Hematopoietic multipotent progenitor cell treated with erythropoietin and hydrocortisone succinate and interleukin-3 and kit ligand, for 17 days (in vitro differentiated cells): ENCODE data around the gene AMN1.

Source experiments
- DNase-seq: peaks from one replicate; pipeline ENCODE4 v3.0.0-alpha.2; 2015; ENCODE audit warnings: low spot score

Gene AMN1

DNA sequence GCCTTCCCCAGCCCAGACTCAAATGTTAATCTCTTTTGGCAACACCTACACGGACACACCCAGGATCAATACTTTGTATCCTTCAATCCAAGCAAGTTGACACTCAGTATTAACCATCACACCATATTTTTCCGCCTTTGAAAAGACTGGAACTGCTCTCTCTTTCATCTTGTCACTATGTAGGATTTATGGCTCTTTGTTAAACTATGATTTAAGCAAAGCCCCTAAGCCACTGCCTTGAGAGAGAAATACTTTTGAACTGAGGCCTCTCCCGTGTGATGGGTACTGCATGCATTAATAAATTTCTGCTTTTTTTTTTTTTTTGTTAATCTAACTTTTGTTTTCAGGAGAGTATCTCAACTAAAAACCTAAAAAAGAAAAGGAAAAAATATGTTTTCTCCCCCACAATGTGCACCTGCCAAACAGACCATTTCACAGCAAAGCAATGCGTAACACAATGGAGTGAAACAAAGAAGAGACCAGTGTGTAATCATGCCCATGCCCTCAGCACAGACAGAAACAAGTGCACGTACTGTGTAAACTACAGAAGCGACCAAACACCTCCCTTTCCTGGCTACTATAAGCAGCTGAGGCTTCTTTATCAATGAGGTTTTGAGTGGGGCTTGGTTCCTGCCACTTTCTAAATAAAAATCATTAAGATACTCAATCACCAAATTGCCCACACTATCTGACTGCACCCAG lies 97.6 kb downstream of the AMN1 start:
- DNase-seq: no peak

DNA sequence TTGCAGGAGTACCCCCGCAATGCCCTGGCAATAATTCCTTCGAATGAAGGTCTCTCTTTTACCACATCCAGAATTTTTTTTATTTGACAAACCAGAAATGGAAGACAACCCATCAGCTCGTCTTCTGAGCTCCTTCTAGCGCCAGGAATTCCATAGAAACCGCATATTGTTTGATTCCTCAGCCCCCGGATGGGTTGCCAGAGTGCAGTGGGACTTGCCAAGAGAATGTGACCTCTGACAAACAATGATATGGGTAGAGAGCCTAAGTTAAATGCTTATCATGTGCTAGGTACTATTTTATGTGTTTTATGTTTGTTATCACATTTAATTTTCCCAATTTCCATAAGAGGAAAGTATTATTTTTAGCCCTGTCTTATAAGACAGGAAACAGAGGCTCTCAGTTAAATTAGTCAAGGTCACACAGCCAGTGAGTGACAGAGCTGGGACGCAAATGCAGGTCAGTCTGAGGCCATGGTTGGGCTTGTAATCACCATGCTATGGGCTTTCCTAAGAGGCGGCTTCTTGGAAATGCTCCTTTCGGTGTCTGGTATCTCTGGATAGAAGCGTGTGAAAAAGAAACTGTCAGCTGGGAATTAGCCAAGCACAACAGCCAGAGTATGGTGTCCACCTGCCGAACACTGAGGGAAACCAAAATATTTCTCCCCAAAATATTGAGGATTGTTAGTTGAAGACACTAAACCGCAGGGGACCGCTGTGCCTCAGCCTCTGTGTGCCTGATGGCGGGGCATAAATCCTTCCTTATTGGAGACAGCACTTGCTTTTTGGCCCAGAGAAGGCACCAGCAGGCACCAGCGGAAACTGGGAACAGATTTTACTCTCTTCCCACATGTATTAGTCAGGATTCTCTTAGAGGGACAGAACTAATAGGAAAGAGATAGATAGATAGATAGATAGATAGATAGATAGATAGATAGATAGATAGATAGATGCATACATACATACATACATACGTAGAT lies 98.8 kb downstream of the AMN1 start:
- no peak for DNase-seq

DNA sequence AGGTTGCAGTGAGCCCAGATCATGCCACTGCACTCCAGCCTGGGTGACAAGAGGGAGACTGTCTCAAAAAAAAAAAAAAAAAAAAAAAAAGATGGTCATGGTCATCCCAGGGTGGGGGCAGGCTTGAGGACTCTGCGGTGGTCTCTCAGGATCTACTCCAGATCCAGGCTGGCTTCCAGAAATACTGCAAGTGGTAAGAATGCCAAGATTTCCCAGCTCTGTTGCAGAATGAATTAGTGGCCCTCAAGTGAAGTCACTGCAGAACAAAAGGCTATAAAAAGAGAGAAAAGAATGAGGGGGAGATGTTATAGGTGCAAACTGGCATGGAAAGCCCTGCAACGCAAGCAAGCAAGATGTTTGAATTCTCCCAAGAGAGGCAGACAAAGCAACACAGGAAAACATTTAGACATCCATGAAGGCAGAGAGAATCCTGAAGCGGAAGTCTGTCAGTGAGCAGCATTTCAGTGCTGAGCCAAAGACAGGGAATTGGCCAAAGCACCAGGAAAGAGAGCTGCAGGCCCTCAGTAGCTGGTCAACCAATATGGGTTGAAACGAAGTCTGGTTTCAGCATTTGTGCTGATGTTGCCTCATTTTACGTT lies 101.3 kb downstream of the AMN1 start:
- DNase-seq: no peak

DNA sequence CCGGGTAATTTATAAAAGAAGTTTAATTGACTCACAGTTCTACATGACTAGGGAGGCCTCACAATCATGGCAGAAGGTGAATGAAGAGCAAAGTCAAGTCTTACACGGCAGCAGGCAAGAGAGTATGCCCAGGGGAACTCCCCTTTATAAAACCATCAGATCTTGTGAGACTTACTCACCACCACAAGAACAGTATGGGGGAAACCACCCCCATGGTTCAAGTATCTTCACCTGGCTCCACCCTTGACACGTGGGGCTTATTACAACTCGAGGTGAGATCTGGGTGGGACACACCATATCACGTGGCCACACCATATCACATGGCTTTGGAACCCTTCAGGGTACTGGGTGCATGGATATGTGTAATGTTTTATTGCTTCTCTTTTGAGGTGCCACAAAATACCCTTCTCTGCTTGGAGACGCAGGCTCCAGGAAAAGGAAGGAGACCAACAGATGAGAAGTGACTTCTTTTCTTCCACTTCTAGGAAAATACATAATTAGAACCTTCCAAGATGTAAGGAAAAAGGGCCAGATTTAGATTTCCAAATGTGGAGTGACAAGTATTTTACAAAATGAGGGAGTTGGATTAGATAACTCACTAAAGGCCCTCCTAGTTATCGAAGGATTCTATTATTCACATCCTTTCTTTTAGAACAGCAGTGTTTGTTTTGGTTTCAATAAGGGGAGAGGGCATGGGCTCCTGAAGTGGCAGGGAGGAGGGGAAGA lies 102.4 kb downstream of the AMN1 start:
- DNase-seq: no peak

DNA sequence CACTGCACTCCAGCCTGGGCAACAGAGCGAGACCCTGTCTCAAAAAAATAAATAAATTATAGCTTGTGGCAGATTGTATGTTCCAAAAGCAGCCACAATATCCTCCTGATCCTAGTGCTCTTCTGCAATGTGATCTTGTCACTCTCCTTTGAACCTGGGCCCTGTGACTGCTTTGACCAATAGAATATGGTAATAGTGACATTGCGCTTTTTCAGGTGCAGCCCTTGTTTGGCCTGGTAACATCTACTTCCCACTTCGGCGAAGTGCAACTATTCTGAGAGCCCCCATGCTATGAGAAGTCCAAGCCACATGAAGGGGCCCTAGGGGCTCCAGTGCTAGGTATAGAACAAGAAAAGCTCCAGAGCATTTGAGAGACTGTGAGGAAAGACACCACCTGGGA lies 106.8 kb downstream of the AMN1 start:
- no peak for DNase-seq
